ENCODE measurements around the gene FGF12. TPM values are rescaled to one million over a fixed set of nuclear protein-coding genes. Genes with fewer than 3 reads are reported as not detected.

Gene FGF12
- total RNA-seq, 2 experiments from 2014 or later, result not detected

DNA sequence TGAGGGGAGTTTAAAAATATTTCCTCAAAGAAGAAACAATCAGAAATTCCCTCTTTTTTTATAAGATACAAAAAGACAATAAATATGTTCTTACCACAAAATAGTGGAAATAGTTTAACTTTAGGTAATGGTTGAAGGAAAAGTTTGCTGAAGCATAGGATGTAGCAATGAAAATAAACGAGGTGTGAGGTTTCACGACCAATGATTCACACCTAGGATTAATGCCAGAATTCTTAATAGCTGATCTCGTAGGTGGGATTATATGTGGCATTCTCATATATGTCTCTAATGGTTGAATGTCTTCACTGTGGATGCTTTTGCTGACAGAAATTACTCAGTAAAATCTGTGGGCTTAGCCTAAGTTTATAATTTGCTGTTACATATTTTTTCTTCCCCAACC lies 467.7 kb downstream of the FGF12 start:
- H3K4me3 Mint-ChIP-seq, result no peak overlapping the region
- no peak for ATAC-seq
- no peaks in the 10 kb centered on the region for H3K27me3 Mint-ChIP-seq
- H3K36me3 Mint-ChIP-seq (ENCODE audit: low read depth), result no peaks in the 10 kb centered on the region
- intact Hi-C loops (cut with micrococcal nuclease), result no loop called here
- ChIA-PET CTCF (no interaction called here), POLR2A (no interaction called here)
- DNase-seq, result no peak
- no peaks in the 10 kb centered on the region for H3K4me1 Mint-ChIP-seq (ENCODE audit: low read depth)
- peaks cover 1% of the 10 kb centered on the region for H3K9me3 Mint-ChIP-seq
- TF ChIP-seq, protein P1, sequence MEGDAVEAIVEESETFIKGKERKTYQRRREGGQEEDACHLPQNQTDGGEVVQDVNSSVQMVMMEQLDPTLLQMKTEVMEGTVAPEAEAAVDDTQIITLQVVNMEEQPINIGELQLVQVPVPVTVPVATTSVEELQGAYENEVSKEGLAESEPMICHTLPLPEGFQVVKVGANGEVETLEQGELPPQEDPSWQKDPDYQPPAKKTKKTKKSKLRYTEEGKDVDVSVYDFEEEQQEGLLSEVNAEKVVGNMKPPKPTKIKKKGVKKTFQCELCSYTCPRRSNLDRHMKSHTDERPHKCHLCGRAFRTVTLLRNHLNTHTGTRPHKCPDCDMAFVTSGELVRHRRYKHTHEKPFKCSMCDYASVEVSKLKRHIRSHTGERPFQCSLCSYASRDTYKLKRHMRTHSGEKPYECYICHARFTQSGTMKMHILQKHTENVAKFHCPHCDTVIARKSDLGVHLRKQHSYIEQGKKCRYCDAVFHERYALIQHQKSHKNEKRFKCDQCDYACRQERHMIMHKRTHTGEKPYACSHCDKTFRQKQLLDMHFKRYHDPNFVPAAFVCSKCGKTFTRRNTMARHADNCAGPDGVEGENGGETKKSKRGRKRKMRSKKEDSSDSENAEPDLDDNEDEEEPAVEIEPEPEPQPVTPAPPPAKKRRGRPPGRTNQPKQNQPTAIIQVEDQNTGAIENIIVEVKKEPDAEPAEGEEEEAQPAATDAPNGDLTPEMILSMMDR (IDR thresholded peaks at IDR 0.05), result no peak
- no peak overlapping the region for H3K27ac Mint-ChIP-seq

DNA sequence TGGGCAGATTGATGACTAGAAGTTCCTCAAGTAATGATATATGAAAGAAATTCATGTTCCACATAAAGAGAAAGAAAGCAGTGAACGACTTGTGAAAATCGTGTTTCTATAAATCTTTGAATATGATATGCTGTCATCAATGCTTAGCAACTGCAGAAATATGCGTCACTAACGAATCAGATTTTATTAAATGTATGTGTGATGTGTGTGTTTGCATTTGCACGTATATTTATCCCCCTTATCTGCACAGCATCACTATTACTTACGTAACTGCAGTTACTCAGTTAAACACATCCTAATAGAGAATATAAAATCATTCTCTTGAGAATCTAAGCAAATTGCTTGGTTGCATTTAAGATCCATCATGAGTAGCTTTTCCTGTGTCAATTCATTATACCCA lies 468.6 kb downstream of the FGF12 start:
- Mint-ChIP-seq H3K27me3 (no peaks in the 10 kb centered on the region), H3K4me3 (no peak overlapping the region), H3K9me3 (peaks cover 1% of the 10 kb centered on the region), H3K27ac (no peak overlapping the region), H3K36me3 (ENCODE audit: low read depth) (no peaks in the 10 kb centered on the region), H3K4me1 (ENCODE audit: low read depth) (no peaks in the 10 kb centered on the region)
- ATAC-seq (no peak), DNase-seq (no peak)
- intact Hi-C loops (cut with micrococcal nuclease), result no loop called here
- TF ChIP-seq, protein P1 (IDR thresholded peaks at IDR 0.05), result no peak
- CTCF ChIA-PET, result no interaction called here
- POLR2A ChIA-PET, result no interaction called here

DNA sequence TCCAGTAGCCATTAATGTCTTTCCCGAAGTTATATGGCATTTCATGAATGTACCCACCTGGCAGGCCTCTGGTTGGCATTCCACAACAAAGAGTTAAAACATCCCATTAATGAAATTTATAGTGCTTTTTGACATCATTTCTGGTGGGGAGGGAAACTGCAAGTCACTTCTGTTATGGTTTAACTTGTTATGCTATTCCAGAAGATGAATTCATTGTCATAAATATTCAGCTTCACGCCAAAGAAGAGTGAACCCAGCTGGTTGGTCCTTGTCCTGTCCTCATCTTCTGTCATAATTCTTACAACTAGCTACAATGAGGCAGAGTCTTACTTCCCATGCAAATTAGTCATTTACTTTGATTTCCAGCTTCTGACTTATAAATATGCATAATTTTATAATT lies 471.5 kb downstream of the FGF12 start:
- no peaks in the 10 kb centered on the region for H3K27me3 Mint-ChIP-seq
- H3K27ac Mint-ChIP-seq, result no peak overlapping the region
- TF ChIP-seq, protein P1 (IDR thresholded peaks at IDR 0.05), result no peak
- CTCF ChIA-PET, result no interaction called here
- no peak overlapping the region for H3K4me3 Mint-ChIP-seq
- no peaks in the 10 kb centered on the region for H3K36me3 Mint-ChIP-seq (ENCODE audit: low read depth)
- no peak for ATAC-seq
- no peak for DNase-seq
- peaks cover 1% of the 10 kb centered on the region for H3K9me3 Mint-ChIP-seq
- no peaks in the 10 kb centered on the region for H3K4me1 Mint-ChIP-seq (ENCODE audit: low read depth)
- intact Hi-C loops (cut with micrococcal nuclease), result no loop called here
- POLR2A ChIA-PET, result no interaction called here

DNA sequence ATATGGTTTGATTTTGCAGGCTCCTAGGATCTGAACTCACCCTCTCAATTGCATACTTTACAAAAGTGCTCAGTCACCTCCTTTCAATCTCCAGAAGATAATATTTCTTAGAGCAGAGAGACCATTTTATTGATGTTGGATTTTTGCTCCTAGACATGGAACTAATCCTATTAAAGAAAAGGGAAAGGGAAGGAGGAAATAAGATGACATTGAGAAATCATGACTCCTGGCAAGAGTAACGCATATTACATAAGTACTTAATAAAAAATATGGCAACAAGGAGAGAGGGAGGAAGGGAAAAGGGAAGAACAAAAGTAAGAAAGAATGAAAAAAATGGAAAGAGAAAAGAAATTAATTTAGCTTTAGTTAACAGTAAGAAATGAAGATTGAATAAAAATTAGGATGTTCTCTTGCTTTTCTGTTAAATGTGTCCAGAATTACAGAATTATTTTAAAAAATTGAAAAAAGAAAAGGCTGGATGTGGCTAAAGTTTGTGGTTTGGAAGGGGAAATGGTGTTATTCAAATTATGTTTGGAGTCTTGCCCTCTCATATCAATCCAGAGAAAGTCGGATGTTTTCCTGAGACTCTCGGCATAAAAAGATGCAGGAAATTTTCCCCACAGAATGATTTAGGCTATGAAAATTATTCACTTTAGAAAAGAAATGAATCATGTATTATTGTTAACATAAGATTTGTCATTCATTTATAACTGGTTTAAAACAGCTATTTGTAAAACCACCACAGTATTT lies 474.0 kb downstream of the FGF12 start:
- CTCF ChIA-PET, result no interaction called here
- no peaks in the 10 kb centered on the region for H3K27me3 Mint-ChIP-seq
- POLR2A ChIA-PET, result no interaction called here

DNA sequence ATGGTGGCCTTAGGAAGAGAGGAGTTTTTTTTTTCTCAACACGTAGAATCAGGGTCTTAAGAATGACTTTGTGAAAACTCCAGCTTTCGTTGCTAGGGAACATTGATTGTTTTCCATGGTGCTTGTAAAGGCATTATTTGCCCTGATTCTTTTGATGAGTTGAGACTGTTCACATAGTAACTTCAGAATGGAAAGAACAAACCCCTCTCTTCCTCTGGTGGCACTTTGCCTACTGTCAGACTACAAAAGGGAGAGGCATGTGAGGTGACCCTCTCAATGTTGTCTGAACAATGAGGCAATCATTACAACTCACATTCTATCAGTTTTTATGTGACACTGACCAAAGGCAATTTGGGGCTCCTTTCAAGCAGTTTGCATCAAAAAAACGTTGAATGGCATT lies 477.8 kb downstream of the FGF12 start:
- Mint-ChIP-seq H3K9me3 (peaks cover 3% of the 10 kb centered on the region), H3K27me3 (no peaks in the 10 kb centered on the region), H3K4me1 (ENCODE audit: low read depth) (no peaks in the 10 kb centered on the region), H3K4me3 (no peak overlapping the region), H3K27ac (no peak overlapping the region), H3K36me3 (ENCODE audit: low read depth) (no peaks in the 10 kb centered on the region)
- ChIA-PET CTCF (interaction anchor here (1.2 kb wide), 1 partner anchor 194 kb away, joined by 4 read pairs; no protein-coding TSS in a partner anchor), POLR2A (no interaction called here)
- intact Hi-C loops (cut with micrococcal nuclease), result no loop called here
- TF ChIP-seq, protein P1 (IDR thresholded peaks at IDR 0.05), result no peak
- DNase-seq (no peak), ATAC-seq (no peak)

More for the DNA sequence above, 474.0 kb downstream of the FGF12 start:
- H3K4me1 Mint-ChIP-seq (ENCODE audit: low read depth), result no peaks in the 10 kb centered on the region
- DNase-seq (no peak), ATAC-seq (no peak)
- intact Hi-C loops (cut with micrococcal nuclease), result no loop called here
- no peak overlapping the region for H3K27ac Mint-ChIP-seq
- H3K36me3 Mint-ChIP-seq (ENCODE audit: low read depth), result no peaks in the 10 kb centered on the region
- TF ChIP-seq, protein P1 (IDR thresholded peaks at IDR 0.05), result no peak
- H3K4me3 Mint-ChIP-seq, result no peak overlapping the region
- peaks cover 1% of the 10 kb centered on the region for H3K9me3 Mint-ChIP-seq

Measured in activated CD8-positive, alpha-beta T cell treated with anti-CD3 and anti-CD28 coated beads for 36 hours (primary cell).